Activated CD4-positive, alpha-beta T cell treated with anti-CD3 and anti-CD28 coated beads, Interleukin-2, amount 10 ng/mL, durations not matched to agents 7 days and 5 days (primary cell): ENCODE data around the gene MROH2B. TPM values are rescaled to one million over a fixed set of nuclear protein-coding genes. Genes with fewer than 3 reads are reported as not detected.

ENCODE experiments used
- CTCF ChIA-PET: fragments of 350-600 bp; sonication (Branson Sonifier 250); formaldehyde crosslinking; loops from one replicate; lab custom pipeline; 2021; ENCODE audit warnings: antibody characterized with exemption; lab: Charles Lee
- POLR2A ChIA-PET: fragments of 350-600 bp; sonication (Branson Sonifier 250); formaldehyde crosslinking; loops from one replicate; lab custom pipeline; 2021; ENCODE audit warnings: antibody characterized with exemption; lab: Charles Lee
- DNase-seq: peaks from one replicate; pipeline ENCODE4 v3.0.0-alpha.2; 2020
- H3K27ac Mint-ChIP-seq: one replicate; pipeline ENCODE4 v1.8.0; 2021; ENCODE audit warnings: mild to moderate bottlenecking, moderate library complexity, mixed read lengths
- H3K27me3 Mint-ChIP-seq: one replicate; pipeline ENCODE4 v1.8.0; 2021; ENCODE audit warnings: mixed read lengths
- H3K36me3 Mint-ChIP-seq: one replicate; pipeline ENCODE4 v1.8.0; 2021; ENCODE audit warnings: low read depth, mixed read lengths
- H3K4me1 Mint-ChIP-seq: one replicate; pipeline ENCODE4 v1.8.0; 2021; ENCODE audit warnings: mixed read lengths
- H3K4me3 Mint-ChIP-seq: one replicate; pipeline ENCODE4 v1.8.0; 2021; ENCODE audit warnings: mild to moderate bottlenecking, moderate library complexity, mixed read lengths
- H3K9me3 Mint-ChIP-seq: one replicate; pipeline ENCODE4 v1.8.0; 2021; ENCODE audit warnings: mixed read lengths
- total RNA-seq, 2 experiments: library from RNA; stranded (reverse); gene quantifications; one replicate each; pipeline ENCODE4 v1.2.3, GENCODE V29; 2021

Gene MROH2B
- total RNA-seq, 2 experiments from 2014 or later = not detected

- H3K27me3 Mint-ChIP-seq = no peaks in the 10 kb centered on the region
- CTCF ChIA-PET = interaction anchor here (0.5 to 1.6 kb wide), 2 partner anchors 11 to 1387 kb away, joined by 3 read pairs; no protein-coding TSS in a partner anchor
- no peak for DNase-seq
- no peaks in the 10 kb centered on the region for H3K9me3 Mint-ChIP-seq
- POLR2A ChIA-PET = no interaction called here
- H3K4me3 Mint-ChIP-seq = no peak overlapping the region
- H3K4me1 Mint-ChIP-seq = no peaks in the 10 kb centered on the region
- H3K27ac Mint-ChIP-seq = no peak overlapping the region
- H3K36me3 Mint-ChIP-seq = no peaks in the 10 kb centered on the region
Measured at GRCh38 chr5:40981420-40981819, 89.7 kb downstream of the MROH2B start.

DNA sequence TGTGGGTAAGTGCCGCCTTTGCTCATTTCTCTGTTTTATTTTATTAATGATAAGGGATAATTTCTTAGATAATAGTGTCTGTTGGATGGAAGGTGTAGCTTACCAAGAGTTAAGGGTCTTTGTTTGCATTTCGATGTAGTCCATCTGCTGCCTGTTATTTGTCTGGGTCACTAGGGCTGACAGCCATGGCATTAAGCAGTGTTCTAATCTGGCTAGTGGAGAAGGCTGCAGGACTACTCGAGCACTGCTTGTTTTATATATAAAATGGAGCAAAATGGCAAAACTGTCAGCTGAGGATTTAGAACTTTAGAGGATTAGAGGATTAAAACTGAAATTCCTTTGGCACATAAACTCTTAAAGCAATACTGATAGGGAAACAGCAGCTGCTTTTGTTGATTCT lies 94.3 kb downstream of the MROH2B start:
- Mint-ChIP-seq H3K9me3 (no peaks in the 10 kb centered on the region), H3K4me1 (no peaks in the 10 kb centered on the region), H3K4me3 (no peak overlapping the region), H3K27me3 (peaks cover 6% of the 10 kb centered on the region), H3K36me3 (no peaks in the 10 kb centered on the region), H3K27ac (no peak overlapping the region)
- CTCF ChIA-PET = no interaction called here
- POLR2A ChIA-PET = no interaction called here
- no peak for DNase-seq

- H3K27me3 Mint-ChIP-seq = peaks cover 6% of the 10 kb centered on the region
- H3K27ac Mint-ChIP-seq = no peak overlapping the region
- H3K9me3 Mint-ChIP-seq = no peaks in the 10 kb centered on the region
- H3K36me3 Mint-ChIP-seq = no peaks in the 10 kb centered on the region
- no peak overlapping the region for H3K4me3 Mint-ChIP-seq
- no peak for DNase-seq
- H3K4me1 Mint-ChIP-seq = no peaks in the 10 kb centered on the region
- ChIA-PET POLR2A (no interaction called here), CTCF (no interaction called here)
Measured at GRCh38 chr5:40976041-40976440, 95.1 kb downstream of the MROH2B start.

DNA sequence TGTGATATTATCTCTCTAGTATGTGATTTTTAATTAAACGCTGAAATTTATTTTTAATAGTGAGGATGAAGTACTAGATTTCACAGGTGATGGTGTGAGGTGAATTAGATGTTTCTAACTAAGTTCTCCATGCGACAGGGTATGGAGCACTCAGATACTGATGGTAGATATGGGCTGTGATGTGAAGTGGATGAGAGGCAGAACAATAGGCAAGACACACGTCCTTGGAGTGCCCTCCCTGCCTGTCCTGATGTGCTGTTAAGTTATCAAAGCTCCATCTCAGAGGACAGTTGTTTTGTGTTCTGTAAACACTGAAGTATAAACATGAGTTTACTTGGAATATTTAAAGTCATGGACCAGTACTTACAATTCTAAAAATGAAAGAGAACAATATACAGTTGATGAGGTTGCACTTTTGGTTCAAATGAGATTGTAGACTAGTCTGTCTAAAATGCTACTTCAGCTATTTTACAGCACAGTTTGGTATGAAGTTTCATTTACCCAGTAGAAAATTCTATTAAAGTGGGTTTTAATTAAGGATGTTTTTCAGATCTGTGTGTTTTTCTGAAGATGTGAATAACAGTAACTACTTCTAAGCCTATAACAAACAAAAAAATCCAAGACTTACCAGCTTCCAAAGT lies 97.7 kb downstream of the MROH2B start:
- ChIA-PET CTCF (no interaction called here), POLR2A (no interaction called here)
- Mint-ChIP-seq H3K27ac (no peak overlapping the region), H3K27me3 (peaks cover 6% of the 10 kb centered on the region), H3K36me3 (no peaks in the 10 kb centered on the region), H3K4me3 (no peak overlapping the region), H3K4me1 (no peaks in the 10 kb centered on the region), H3K9me3 (no peaks in the 10 kb centered on the region)
- DNase-seq = no peak

GRCh38 chr5:40972434-40972833 lies 98.7 kb downstream of the MROH2B start:
- no peak overlapping the region for H3K4me3 Mint-ChIP-seq
- H3K36me3 Mint-ChIP-seq = no peaks in the 10 kb centered on the region

GRCh38 chr5:40962207-40962955 lies 108.8 kb downstream of the MROH2B start:
- no peaks in the 10 kb centered on the region for H3K27me3 Mint-ChIP-seq
- no peaks in the 10 kb centered on the region for H3K36me3 Mint-ChIP-seq
- H3K9me3 Mint-ChIP-seq = no peaks in the 10 kb centered on the region
- no peak overlapping the region for H3K4me3 Mint-ChIP-seq
- no peaks in the 10 kb centered on the region for H3K4me1 Mint-ChIP-seq
- no peak overlapping the region for H3K27ac Mint-ChIP-seq
- ChIA-PET POLR2A (no interaction called here), CTCF (no interaction called here)
- no peak for DNase-seq

More at GRCh38 chr5:40972434-40972833, 98.7 kb downstream of the MROH2B start:
- Mint-ChIP-seq H3K27me3 (peaks cover 6% of the 10 kb centered on the region), H3K9me3 (no peaks in the 10 kb centered on the region), H3K27ac (no peak overlapping the region), H3K4me1 (no peaks in the 10 kb centered on the region)
- no peak for DNase-seq
- ChIA-PET CTCF (no interaction called here), POLR2A (no interaction called here)

DNA sequence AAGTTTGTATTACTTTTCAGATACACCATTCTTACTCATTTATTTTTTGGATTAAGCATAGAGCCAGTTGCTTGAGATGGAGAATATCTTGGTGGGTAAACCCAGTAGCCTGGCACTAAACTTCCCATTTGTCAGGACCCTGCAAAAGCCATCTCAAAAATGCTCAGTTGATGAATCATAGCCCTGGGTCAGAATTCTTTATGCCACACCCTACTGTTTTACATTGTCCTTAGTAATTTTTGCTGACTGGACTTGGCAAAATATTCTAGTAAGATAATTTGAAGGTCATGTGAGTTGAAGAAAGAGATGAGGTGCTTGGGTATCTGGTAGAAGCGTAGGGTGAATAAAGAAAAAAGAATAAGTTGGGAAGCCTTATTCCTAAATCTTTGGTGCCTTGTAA lies 111.1 kb downstream of the MROH2B start:
- CTCF ChIA-PET = no interaction called here
- no peaks in the 10 kb centered on the region for H3K36me3 Mint-ChIP-seq
- DNase-seq = no peak
- H3K4me3 Mint-ChIP-seq = no peak overlapping the region
- H3K27me3 Mint-ChIP-seq = no peaks in the 10 kb centered on the region
- no peak overlapping the region for H3K27ac Mint-ChIP-seq
- POLR2A ChIA-PET = no interaction called here
- no peaks in the 10 kb centered on the region for H3K9me3 Mint-ChIP-seq
- no peaks in the 10 kb centered on the region for H3K4me1 Mint-ChIP-seq

DNA sequence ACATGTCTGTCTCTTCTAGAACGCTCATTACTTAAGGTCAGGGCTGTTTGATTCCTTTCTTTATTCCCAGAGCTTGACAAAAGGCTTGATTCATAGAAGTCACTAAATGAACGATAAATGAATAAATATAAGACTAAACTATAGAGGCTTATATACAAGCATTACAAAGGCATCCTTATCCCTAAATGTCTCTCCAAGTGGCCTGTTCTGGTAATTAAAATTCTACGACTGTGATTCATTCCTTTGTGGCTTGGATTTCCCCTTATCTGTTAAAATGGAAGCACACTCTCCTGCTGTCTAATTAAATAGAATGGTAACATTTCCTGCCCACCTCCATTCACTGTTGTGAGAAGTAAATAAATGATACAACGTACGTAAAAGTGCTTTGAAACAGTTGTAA lies 112.3 kb downstream of the MROH2B start:
- H3K36me3 Mint-ChIP-seq = no peaks in the 10 kb centered on the region
- H3K4me1 Mint-ChIP-seq = no peaks in the 10 kb centered on the region
- no peak for DNase-seq
- H3K4me3 Mint-ChIP-seq = no peak overlapping the region
- ChIA-PET POLR2A (no interaction called here), CTCF (no interaction called here)
- no peaks in the 10 kb centered on the region for H3K27me3 Mint-ChIP-seq
- no peak overlapping the region for H3K27ac Mint-ChIP-seq
- H3K9me3 Mint-ChIP-seq = no peaks in the 10 kb centered on the region

- CTCF ChIA-PET = no interaction called here
- H3K4me3 Mint-ChIP-seq = no peak overlapping the region
- no peaks in the 10 kb centered on the region for H3K4me1 Mint-ChIP-seq
- no peaks in the 10 kb centered on the region for H3K9me3 Mint-ChIP-seq
- DNase-seq = no peak
- H3K27ac Mint-ChIP-seq = no peak overlapping the region
- H3K36me3 Mint-ChIP-seq = no peaks in the 10 kb centered on the region
- H3K27me3 Mint-ChIP-seq = no peaks in the 10 kb centered on the region
- POLR2A ChIA-PET = no interaction called here
Measured at GRCh38 chr5:40957048-40957447, 114.1 kb downstream of the MROH2B start.

- CTCF ChIA-PET = no interaction called here
- Mint-ChIP-seq H3K9me3 (no peaks in the 10 kb centered on the region), H3K4me1 (no peaks in the 10 kb centered on the region), H3K36me3 (no peaks in the 10 kb centered on the region), H3K4me3 (no peak overlapping the region), H3K27ac (no peak overlapping the region), H3K27me3 (no peaks in the 10 kb centered on the region)
- no peak for DNase-seq
- POLR2A ChIA-PET = no interaction called here
Measured at GRCh38 chr5:40955313-40955712, 115.8 kb downstream of the MROH2B start.

Other genes starting within 250 kb of the MROH2B start
- gene RPL37, start 236.1 kb downstream of the MROH2B start, total RNA-seq = 1,000 to 10,000 TPM; 1,565 to 1,761 TPM
- gene CARD6, start 230.0 kb downstream of the MROH2B start, total RNA-seq = 1 to 10 TPM; 5.0 to 5.2 TPM
- not detected for gene C7, start 161.8 kb downstream of the MROH2B start, total RNA-seq
- gene C6, start 142.2 kb upstream of the MROH2B start, total RNA-seq = not detected